GM12872 (cell line): ENCODE results near the gene FAM184B.

Experiments used
- TF ChIP-seq, protein P1 (sequence below): IDR thresholded peaks from 3 replicates; pipeline ENCODE4 v1.5.1; 2011; ENCODE audit warnings: low read depth, mild to moderate bottlenecking, low read length, moderate library complexity; ENCODE audit not compliant: insufficient read depth

The FAM184B gene

DNA sequence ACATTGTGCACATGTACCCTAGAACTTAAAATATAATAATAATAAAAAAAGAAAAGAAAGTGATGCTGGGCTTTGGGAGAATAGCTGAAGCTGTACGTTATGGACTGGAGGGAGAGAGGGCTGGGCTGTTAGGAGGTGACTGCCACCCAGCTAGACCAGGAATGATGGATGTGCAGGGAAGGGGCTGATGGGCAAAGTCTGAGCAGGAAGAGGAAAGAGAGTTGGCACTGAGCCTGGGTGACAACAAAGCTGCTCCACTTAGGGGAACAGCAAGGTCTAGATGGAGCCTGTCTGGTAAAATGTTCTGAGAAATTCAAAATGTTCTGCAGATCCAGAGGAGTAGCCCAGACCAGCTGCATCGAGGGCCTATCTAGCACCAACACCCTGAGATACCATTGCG, 134.7 kb downstream of the FAM184B start:
- TF ChIP-seq, protein P1, sequence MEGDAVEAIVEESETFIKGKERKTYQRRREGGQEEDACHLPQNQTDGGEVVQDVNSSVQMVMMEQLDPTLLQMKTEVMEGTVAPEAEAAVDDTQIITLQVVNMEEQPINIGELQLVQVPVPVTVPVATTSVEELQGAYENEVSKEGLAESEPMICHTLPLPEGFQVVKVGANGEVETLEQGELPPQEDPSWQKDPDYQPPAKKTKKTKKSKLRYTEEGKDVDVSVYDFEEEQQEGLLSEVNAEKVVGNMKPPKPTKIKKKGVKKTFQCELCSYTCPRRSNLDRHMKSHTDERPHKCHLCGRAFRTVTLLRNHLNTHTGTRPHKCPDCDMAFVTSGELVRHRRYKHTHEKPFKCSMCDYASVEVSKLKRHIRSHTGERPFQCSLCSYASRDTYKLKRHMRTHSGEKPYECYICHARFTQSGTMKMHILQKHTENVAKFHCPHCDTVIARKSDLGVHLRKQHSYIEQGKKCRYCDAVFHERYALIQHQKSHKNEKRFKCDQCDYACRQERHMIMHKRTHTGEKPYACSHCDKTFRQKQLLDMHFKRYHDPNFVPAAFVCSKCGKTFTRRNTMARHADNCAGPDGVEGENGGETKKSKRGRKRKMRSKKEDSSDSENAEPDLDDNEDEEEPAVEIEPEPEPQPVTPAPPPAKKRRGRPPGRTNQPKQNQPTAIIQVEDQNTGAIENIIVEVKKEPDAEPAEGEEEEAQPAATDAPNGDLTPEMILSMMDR: no peak

- TF ChIP-seq, protein P1: no peak
Observed at GRCh38 chr4:17642398-17642783, 139.0 kb downstream of the FAM184B start.

DNA sequence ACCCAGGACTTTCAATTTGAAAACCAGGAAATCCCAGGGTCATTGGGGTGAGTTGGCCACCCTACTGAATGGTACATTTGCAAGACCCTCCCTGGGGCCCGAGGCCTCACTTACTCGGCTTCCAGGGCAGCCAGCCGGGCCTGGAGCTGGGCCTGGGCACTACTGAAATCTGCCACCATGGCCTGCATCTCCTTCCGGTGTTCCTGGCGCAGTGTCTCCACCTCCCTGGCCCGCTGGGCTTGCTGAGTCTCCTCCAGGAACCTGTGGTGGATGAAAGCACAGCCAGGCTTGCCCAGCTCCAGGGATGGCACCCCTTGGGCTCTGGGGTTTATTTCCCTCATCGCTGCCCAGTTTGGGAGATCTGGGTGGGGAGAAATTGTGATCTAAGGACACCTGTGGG, 142.3 kb downstream of the FAM184B start:
- TF ChIP-seq, protein P1: no peak

DNA sequence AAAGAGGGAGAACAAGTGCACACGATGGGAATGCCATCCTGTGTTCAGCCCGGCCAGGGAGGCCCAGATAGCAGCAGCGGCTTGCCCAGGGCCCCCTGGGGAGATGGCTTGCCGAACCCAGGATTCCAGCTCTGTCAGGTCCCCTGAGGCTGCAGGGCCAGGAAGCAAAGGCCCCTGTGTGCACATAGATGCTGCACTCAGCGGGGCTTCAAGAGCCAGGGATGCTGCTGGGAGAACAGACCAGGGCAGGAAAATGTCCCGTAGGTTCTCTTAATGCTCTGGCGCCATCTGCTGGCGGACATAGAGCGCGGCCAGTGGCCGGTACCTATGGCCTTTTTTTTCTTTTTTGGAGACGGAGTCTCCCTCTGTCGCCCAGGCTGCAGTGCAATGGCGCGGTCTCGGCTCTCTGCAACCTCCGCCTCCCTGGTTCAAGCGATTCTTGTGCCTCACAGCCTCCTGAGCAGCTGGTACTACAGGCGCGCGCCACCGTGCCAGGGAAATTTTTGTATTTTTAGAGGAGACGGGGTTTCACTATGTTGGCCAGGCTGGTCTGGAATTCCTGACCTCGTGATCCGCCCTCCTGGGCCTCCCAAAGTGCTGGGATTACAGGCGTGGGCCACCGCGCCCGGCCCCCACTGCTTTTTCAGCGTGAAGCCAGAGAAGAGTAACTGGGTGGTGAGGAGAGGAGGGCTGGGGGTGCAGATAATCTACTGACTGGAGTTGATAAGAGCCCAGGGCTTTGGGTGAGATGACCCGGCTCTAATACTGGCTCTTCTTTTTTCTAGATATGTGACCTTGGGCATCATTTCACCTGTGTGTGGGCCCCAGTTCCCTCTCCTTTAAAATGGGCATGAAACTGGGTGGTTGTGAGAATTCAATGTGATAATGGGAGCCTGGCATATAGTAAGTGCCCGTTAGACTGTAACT, 144.5 kb downstream of the FAM184B start:
- TF ChIP-seq, protein P1: peak; percentile 90

DNA sequence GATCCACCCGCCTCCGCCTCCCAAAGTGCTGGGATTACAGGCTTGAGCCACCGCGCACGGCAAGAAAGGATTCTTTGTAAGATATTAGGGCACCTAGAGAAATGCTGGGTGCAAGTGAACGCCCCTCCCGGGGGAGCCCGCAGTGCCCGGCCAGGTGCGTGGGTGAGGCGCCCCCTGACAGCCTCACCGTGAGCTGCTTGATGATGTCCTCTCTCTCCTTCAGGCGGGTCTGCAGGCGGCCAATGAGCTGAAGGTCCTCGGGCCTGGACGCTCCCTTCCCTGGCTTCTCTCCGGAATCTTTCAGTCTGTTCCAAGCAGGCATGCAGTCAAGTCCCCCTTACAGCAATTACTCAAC, 145.1 kb downstream of the FAM184B start:
- TF ChIP-seq, protein P1: no peak

GRCh38 chr4:17635056-17635455, 146.4 kb downstream of the FAM184B start:
- TF ChIP-seq, protein P1: no peak

DNA sequence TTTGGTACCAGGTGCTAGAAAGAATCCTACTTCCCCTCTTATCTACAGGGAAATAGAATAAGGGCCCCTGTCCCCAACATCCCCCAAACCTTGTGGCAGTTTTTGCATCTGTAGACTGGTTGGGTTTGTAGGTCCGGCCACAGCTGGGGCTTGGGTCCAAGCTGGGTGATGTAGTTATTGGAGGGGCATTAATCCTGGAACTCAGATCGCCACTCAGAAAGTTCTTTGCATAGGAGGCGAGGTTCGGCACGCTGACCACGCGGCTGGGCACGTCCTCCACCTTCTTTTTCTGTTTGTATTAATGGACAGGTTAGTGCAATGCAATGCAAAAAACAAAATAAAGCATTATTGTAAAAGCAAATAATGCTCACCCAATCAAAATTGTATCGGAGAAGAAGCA, 147.8 kb downstream of the FAM184B start:
- TF ChIP-seq, protein P1: no peak
